ENCODE data around the gene CCDC188. TPM values are rescaled to one million over a fixed set of nuclear protein-coding genes. Genes with fewer than 3 reads are reported as not detected.

The CCDC188 gene
- total RNA-seq, 1 donor from 2014 or later = 1.6 TPM

DNA sequence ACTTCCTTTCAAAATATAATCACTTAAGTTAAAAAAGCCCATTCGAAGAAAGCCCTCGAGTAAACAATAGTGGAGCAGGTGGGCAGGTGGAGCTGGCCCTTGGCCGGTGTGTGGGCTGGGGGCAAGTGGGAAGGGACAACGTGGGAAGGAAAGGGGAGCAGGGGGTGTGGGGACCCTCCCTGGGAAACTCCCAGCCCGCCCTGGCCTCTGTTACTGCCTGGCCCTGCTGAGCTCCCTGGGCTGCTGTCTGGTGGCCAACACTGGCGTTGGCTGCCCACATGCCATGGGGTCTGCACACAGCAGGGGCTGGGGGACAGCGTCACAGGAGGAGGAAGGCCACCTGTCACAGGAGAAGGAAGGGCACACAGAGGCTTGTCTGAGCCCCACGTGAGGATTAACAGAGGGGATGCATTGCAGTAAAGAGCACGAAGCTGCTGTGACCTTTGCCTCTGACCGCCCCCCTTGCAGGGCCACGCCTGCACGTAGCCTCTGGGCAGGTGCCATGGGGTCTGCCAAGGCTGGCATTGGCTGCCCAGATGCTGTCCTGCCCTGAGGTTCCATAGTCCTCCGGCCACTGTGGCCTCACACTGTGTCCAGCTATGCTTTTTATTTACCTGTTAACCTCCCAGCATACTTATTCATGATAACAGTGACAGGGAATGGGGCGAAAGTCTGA lies 36.2 kb upstream of the CCDC188 start:
- intact Hi-C loops (cut with DNase I) = no loop called here
- TF ChIP-seq, protein P1, sequence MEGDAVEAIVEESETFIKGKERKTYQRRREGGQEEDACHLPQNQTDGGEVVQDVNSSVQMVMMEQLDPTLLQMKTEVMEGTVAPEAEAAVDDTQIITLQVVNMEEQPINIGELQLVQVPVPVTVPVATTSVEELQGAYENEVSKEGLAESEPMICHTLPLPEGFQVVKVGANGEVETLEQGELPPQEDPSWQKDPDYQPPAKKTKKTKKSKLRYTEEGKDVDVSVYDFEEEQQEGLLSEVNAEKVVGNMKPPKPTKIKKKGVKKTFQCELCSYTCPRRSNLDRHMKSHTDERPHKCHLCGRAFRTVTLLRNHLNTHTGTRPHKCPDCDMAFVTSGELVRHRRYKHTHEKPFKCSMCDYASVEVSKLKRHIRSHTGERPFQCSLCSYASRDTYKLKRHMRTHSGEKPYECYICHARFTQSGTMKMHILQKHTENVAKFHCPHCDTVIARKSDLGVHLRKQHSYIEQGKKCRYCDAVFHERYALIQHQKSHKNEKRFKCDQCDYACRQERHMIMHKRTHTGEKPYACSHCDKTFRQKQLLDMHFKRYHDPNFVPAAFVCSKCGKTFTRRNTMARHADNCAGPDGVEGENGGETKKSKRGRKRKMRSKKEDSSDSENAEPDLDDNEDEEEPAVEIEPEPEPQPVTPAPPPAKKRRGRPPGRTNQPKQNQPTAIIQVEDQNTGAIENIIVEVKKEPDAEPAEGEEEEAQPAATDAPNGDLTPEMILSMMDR (IDR thresholded peaks at IDR 0.05) = no peak
- DNase-seq (no peak), ATAC-seq (no peak)
- H3K4me1 ChIP-seq = no peaks in the 10 kb centered on the region
- no peak overlapping the region for H3K4me3 ChIP-seq
- no peaks in the 10 kb centered on the region for H3K9me3 ChIP-seq
- no peaks in the 10 kb centered on the region for H3K27me3 ChIP-seq
- no peak overlapping the region for H3K27ac ChIP-seq
- no peaks in the 10 kb centered on the region for H3K36me3 ChIP-seq

DNA sequence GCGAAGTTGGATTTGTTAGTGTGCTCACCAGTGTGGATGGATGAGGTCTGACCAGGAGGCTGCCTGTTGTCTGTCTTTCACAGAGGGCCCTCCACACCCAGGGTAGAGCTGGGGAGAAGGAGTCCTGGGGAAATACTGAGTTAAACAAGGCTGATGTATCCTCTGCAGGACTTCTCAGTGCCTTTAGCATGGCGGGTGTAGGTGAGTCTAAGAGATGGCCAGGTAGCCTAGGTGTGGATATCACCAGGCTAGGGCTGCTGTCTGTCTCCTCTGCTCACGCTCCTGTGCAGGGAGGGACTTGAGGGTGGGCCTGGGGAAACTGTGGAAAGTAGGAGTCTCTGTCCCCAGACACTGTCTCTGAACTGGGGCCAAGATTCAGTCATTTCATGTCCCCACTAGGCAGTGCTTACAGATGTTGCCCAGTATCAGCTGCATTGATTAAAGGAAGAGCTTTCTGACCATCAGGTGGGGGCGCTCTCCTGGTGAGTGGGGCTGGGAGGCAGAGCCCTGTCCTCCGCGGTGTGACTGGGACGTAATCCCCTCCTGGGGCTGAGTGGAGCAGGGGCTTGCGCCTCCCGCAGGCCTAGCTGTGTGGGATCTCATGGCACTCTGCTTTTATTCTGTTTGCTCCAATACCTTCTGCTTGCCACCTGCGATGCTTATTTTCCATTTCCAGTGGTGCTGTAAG lies 35.5 kb upstream of the CCDC188 start:
- Histone ChIP-seq H3K36me3 (no peaks in the 10 kb centered on the region), H3K4me3 (no peak overlapping the region), H3K9me3 (no peaks in the 10 kb centered on the region), H3K27ac (no peak overlapping the region), H3K4me1 (no peaks in the 10 kb centered on the region), H3K27me3 (no peaks in the 10 kb centered on the region)
- ATAC-seq (no peak), DNase-seq (no peak)
- TF ChIP-seq, protein P1 (IDR thresholded peaks at IDR 0.05) = no peak
- intact Hi-C loops (cut with DNase I) = no loop called here

DNA sequence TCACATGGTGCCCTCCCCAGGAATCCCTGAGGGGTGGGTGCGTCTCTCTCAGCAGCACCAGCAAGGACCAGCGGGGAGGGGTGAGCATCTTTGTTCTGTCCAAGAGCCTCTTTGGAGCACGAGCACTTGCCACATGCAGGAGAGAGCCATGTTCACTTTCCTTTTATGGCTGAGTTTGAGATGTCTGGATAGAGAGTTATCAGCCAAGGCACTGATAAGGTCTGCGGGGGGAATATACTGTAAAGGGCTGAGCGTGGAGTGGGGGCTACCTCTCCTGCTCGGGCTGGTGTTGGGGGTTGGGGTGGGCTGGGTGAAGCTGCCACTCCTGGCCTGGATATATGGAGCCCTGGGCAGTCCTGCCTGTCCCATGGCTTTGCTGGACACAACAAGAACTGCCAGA lies 34.9 kb upstream of the CCDC188 start:
- H3K27ac ChIP-seq = no peak overlapping the region
- intact Hi-C loops (cut with DNase I) = no loop called here
- no peaks in the 10 kb centered on the region for H3K27me3 ChIP-seq
- TF ChIP-seq, protein P1 (IDR thresholded peaks at IDR 0.05) = no peak
- DNase-seq (no peak), ATAC-seq (no peak)
- no peaks in the 10 kb centered on the region for H3K36me3 ChIP-seq
- no peak overlapping the region for H3K4me3 ChIP-seq
- H3K4me1 ChIP-seq = no peaks in the 10 kb centered on the region
- no peaks in the 10 kb centered on the region for H3K9me3 ChIP-seq

DNA sequence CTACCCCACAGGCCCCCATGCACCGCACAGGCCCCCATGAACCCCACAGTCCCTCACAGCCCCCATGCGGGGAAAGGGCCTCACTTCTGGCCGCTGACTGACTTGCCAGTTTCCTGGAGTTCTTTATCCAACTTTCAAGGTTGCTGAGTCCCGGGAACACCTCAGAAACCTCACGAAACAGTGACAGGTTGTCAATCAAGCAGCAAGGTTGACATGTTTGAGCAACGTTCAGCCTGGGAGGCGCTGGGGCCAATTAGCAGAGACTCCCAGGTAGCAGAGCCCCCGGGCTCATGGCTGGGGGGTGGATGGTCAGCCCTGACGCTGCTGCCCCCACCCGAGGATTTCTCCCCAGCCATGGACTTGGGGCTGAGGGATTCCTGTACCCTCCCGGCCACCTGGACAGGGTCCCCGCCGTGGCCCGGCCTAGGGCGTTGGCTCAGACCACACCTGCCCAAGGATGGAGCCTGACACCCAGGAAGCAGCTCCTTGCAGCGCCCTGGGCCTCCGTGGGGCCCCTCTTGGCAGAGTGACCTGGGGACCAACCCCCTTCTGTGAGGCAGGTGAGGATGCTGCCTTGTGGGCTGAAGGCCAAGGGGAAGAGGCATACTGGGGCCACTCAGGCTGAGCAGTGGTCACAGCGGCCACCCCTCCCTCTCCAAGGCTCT lies 33.8 kb upstream of the CCDC188 start:
- Histone ChIP-seq H3K27ac (no peak overlapping the region), H3K4me3 (no peak overlapping the region), H3K4me1 (no peaks in the 10 kb centered on the region), H3K36me3 (no peaks in the 10 kb centered on the region), H3K9me3 (no peaks in the 10 kb centered on the region), H3K27me3 (no peaks in the 10 kb centered on the region)
- intact Hi-C loops (cut with DNase I) = no loop called here
- TF ChIP-seq, protein P1 (IDR thresholded peaks at IDR 0.05) = no peak
- ATAC-seq (no peak), DNase-seq (no peak)

DNA sequence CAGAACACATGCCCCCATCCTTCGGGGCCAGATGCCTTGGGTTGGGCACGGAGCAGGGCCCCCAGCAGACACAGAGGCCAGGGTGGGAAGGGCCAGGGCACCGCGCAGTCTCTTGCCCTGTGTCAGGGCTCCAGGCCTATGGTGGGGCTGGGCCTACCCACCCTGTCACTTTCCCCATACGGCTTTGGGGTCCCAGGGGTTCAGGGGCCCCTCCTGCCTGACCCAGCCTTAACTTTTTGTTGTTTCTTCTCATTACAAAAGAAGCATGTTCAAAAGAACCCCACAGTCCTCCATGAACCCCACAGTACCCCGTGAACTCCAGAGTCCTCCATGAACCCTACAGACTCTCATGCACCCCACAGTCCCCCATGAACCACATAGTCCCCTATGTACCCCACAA lies 33.0 kb upstream of the CCDC188 start:
- ATAC-seq (no peak), DNase-seq (no peak)
- TF ChIP-seq, protein P1 (IDR thresholded peaks at IDR 0.05) = no peak
- Histone ChIP-seq H3K36me3 (no peaks in the 10 kb centered on the region), H3K4me3 (no peak overlapping the region), H3K27me3 (no peaks in the 10 kb centered on the region), H3K4me1 (no peaks in the 10 kb centered on the region), H3K9me3 (no peaks in the 10 kb centered on the region), H3K27ac (no peak overlapping the region)
- intact Hi-C loops (cut with DNase I) = no loop called here
